Measurements from ENCODE around the gene INO80C.

INO80C gene

GRCh38 chr18:35424356-35424755, 73.4 kb downstream of the INO80C start:
- no peak for DNase-seq (ENCODE audit: low read depth)

DNA sequence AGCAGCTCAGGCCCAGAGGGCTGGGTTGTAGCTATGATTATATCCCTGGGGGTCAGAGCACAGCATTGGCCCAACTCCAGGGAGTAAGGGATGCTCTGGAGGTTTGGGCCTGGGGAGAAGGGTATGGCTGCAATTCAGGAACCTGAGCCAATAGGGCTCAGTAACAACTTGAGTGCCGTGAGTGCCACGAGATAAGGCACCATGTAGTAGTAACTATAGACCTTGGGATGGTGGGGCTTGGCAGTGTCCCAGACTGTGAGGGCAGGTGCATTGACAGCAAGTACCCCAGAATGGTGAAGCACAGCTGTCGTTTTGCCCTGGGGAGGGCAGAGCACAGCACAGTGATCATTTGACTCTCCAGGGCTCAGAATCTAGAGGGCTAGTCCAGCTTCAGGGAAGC, 75.5 kb downstream of the INO80C start:
- DNase-seq (ENCODE audit: low read depth), result no peak

DNA sequence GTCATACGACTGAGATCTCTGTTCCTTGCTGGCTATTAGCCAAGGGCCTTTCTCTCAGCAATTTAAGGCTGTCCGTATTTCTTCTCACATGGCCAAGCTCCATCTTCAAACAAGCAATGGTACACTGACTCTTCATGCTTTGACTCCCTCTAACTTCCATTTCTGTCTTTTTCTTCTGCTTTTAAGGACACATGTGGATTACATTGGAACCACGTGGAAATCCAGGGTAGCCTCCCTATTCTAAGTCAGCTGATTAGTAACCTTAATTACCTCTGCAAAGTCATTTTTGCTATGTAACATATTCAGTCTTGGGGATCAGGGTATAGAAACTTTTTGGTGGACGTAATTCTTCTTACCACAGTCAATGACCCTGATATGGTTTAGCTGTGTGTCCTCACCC, 79.2 kb downstream of the INO80C start:
- DNase-seq (ENCODE audit: low read depth), result no peak
